VCaP (cell line): Measurements from ENCODE around the gene SLC36A2.
"Not testable (repeated sequence)": the region's sequence is repeated elsewhere in the genome, so short reads cannot be mapped to it uniquely, and the experiment has no call there.

Experiments
- H3K27ac ChIP-seq: fragments of 450-650 bp; 2 replicates; pipeline ENCODE4 v1.5.1; 2017
- TF ChIP-seq, protein P1 (sequence below): fragments of 450-650 bp; conservative IDR thresholded peaks from 2 replicates; pipeline ENCODE4 v1.5.1; 2017; ENCODE audit warnings: mild to moderate bottlenecking, moderate library complexity

SLC36A2 gene

DNA sequence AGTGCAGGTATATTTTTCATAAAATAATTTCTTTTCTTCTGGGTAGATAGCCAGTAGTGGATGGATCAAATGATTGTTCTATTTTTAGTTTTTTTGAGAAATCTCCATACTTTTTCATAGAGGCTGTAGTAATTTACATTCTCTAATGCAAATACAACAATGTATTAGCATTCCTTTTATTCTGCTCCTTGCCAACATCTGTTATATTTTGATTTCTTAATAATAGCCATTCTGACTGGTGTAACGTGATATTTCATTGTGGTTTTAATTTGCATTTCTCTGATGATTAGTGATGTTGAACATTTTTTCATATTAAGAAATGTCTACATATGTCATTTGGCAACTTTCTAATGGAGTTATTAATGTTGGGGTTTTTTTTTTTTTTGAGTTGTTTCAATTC lies 27.2 kb upstream of the SLC36A2 start:
- TF ChIP-seq, protein P1, sequence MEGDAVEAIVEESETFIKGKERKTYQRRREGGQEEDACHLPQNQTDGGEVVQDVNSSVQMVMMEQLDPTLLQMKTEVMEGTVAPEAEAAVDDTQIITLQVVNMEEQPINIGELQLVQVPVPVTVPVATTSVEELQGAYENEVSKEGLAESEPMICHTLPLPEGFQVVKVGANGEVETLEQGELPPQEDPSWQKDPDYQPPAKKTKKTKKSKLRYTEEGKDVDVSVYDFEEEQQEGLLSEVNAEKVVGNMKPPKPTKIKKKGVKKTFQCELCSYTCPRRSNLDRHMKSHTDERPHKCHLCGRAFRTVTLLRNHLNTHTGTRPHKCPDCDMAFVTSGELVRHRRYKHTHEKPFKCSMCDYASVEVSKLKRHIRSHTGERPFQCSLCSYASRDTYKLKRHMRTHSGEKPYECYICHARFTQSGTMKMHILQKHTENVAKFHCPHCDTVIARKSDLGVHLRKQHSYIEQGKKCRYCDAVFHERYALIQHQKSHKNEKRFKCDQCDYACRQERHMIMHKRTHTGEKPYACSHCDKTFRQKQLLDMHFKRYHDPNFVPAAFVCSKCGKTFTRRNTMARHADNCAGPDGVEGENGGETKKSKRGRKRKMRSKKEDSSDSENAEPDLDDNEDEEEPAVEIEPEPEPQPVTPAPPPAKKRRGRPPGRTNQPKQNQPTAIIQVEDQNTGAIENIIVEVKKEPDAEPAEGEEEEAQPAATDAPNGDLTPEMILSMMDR = no peak
- no peak overlapping the region for H3K27ac ChIP-seq

- H3K27ac ChIP-seq = not testable (repeated sequence)
Observed at GRCh38 chr5:151367038-151367437, 19.7 kb upstream of the SLC36A2 start.

- TF ChIP-seq, protein P1 = no peak
- no peak overlapping the region for H3K27ac ChIP-seq
Observed at GRCh38 chr5:151363673-151364072, 16.3 kb upstream of the SLC36A2 start.

GRCh38 chr5:151362970-151363369 lies 15.6 kb upstream of the SLC36A2 start:
- TF ChIP-seq, protein P1 = no peak
- no peak overlapping the region for H3K27ac ChIP-seq

GRCh38 chr5:151359391-151359790 lies 12.0 kb upstream of the SLC36A2 start:
- H3K27ac ChIP-seq = no peak overlapping the region
- TF ChIP-seq, protein P1 = no peak

GRCh38 chr5:151357792-151358191 lies 10.4 kb upstream of the SLC36A2 start:
- TF ChIP-seq, protein P1 = no peak
- no peak overlapping the region for H3K27ac ChIP-seq

- no peak overlapping the region for H3K27ac ChIP-seq
- TF ChIP-seq, protein P1 = no peak
Observed at GRCh38 chr5:151357097-151357496, 9.7 kb upstream of the SLC36A2 start.

GRCh38 chr5:151351671-151352070 lies 4.3 kb upstream of the SLC36A2 start:
- TF ChIP-seq, protein P1 = no peak
- no peak overlapping the region for H3K27ac ChIP-seq
